WTC11 (cell line): ENCODE data around the gene PDC.

Source experiments
- CTCF ChIP-seq: fragments of 200-600 bp; IDR thresholded peaks from 2 replicates; pipeline ENCODE4 v1.8.0; 2022; ENCODE audit warnings: antibody characterized with exemption
- ETV6 ChIP-seq: sonication (generic); formaldehyde crosslinking; IDR thresholded peaks from 2 replicates; pipeline ENCODE4 v1.8.1; 2022; ENCODE audit warnings: mild to moderate bottlenecking, missing genetic modification reagents
- IRF2 ChIP-seq: sonication (generic); formaldehyde crosslinking; IDR thresholded peaks from 2 replicates; pipeline ENCODE4 v1.8.0; 2022; ENCODE audit warnings: low read depth, missing genetic modification reagents, borderline replicate concordance
- USF1 ChIP-seq: sonication (generic); formaldehyde crosslinking; IDR thresholded peaks from 2 replicates; pipeline ENCODE4 v1.8.0; 2022; ENCODE audit warnings: mild to moderate bottlenecking, missing genetic modification reagents
- ZBTB21 ChIP-seq: sonication (generic); formaldehyde crosslinking; IDR thresholded peaks from 2 replicates; pipeline ENCODE4 v1.8.1; 2023; ENCODE audit warnings: mild to moderate bottlenecking, missing genetic modification reagents, borderline replicate concordance

- TF ChIP-seq ZBTB21 (CRISPR knock-in tag) (no peak), CTCF (no peak), ETV6 (CRISPR knock-in tag) (no peak), IRF2 (CRISPR knock-in tag) (no peak), USF1 (CRISPR knock-in tag) (no peak)
Observed at GRCh38 chr1:186473047-186473446, 12.1 kb upstream of the PDC start.
